ENCODE measurements around the gene MSANTD4.
"Not testable (repeated sequence)": the region's sequence is repeated elsewhere in the genome, so short reads cannot be mapped to it uniquely, and the experiment has no call there.

MSANTD4 gene

GRCh38 chr11:106012744-106013143, 9.3 kb downstream of the MSANTD4 start:
- no peak for DNase-seq

- DNase-seq: no peak
These were observed 10.6 kb downstream of the MSANTD4 start for GRCh38 chr11:106011481-106011880.

- not testable (repeated sequence) for DNase-seq
These were observed 18.9 kb downstream of the MSANTD4 start for GRCh38 chr11:106003094-106003493.

GRCh38 chr11:106001304-106002012, 20.6 kb downstream of the MSANTD4 start:
- no peak for DNase-seq

GRCh38 chr11:105991888-105992287, 30.2 kb downstream of the MSANTD4 start:
- DNase-seq: no peak

- DNase-seq: no peak
These were observed 32.9 kb downstream of the MSANTD4 start for GRCh38 chr11:105989124-105989523.

GRCh38 chr11:105988197-105988596, 33.8 kb downstream of the MSANTD4 start:
- no peak for DNase-seq

GRCh38 chr11:105986554-105986953, 35.5 kb downstream of the MSANTD4 start:
- DNase-seq: no peak

- DNase-seq: no peak
These were observed 41.9 kb downstream of the MSANTD4 start for GRCh38 chr11:105979997-105980703.

GRCh38 chr11:105975128-105975527, 46.9 kb downstream of the MSANTD4 start:
- no peak for DNase-seq

GRCh38 chr11:105969756-105970155, 52.3 kb downstream of the MSANTD4 start:
- DNase-seq: no peak

- no peak for DNase-seq
These were observed 53.9 kb downstream of the MSANTD4 start for GRCh38 chr11:105968021-105968697.

- DNase-seq: no peak
These were observed 61.5 kb downstream of the MSANTD4 start for GRCh38 chr11:105960252-105961245.

Data from T-helper 1 cell (primary cell).